ENCODE measurements around the gene ABCA12. TPM values are rescaled to one million over a fixed set of nuclear protein-coding genes. Genes with fewer than 3 reads are reported as not detected.

ABCA12 gene
- polyA plus RNA-seq, 1 of the 3 experiments (the other 2 are of a cell fraction): 0.07 TPM

GRCh38 chr2:215066124-215066523 lies 72.3 kb downstream of the ABCA12 start (continued):
- TF ChIP-seq USF2 (IDR thresholded peaks at IDR 0.05; ENCODE audit: borderline replicate concordance, low read depth, low read length) (no peak), TAF1 (IDR thresholded peaks at IDR 0.05; ENCODE audit: borderline replicate concordance, low read depth, low read length) (no peak), RXRA (IDR thresholded peaks at IDR 0.05; ENCODE audit: borderline replicate concordance, low read depth) (no peak), MEF2A (IDR thresholded peaks at IDR 0.05; ENCODE audit: borderline replicate concordance, low read depth) (no peak), GATA2 (CRISPR knock-in tag; IDR thresholded peaks at IDR 0.05) (peak; percentile 85), NRF1 (IDR thresholded peaks at IDR 0.05; ENCODE audit: low read depth, low read length) (no peak), POLR2AphosphoS5 (IDR thresholded peaks at IDR 0.05; ENCODE audit: low read depth, low read length) (no peak)
- TF ChIP-seq, protein P1, sequence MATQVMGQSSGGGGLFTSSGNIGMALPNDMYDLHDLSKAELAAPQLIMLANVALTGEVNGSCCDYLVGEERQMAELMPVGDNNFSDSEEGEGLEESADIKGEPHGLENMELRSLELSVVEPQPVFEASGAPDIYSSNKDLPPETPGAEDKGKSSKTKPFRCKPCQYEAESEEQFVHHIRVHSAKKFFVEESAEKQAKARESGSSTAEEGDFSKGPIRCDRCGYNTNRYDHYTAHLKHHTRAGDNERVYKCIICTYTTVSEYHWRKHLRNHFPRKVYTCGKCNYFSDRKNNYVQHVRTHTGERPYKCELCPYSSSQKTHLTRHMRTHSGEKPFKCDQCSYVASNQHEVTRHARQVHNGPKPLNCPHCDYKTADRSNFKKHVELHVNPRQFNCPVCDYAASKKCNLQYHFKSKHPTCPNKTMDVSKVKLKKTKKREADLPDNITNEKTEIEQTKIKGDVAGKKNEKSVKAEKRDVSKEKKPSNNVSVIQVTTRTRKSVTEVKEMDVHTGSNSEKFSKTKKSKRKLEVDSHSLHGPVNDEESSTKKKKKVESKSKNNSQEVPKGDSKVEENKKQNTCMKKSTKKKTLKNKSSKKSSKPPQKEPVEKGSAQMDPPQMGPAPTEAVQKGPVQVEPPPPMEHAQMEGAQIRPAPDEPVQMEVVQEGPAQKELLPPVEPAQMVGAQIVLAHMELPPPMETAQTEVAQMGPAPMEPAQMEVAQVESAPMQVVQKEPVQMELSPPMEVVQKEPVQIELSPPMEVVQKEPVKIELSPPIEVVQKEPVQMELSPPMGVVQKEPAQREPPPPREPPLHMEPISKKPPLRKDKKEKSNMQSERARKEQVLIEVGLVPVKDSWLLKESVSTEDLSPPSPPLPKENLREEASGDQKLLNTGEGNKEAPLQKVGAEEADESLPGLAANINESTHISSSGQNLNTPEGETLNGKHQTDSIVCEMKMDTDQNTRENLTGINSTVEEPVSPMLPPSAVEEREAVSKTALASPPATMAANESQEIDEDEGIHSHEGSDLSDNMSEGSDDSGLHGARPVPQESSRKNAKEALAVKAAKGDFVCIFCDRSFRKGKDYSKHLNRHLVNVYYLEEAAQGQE (IDR thresholded peaks at IDR 0.05; ENCODE audit: low read depth, low read length): no peak

- H3K4me3 ChIP-seq (ENCODE audit: low read depth in 2 of 2, low read length in 1 of 2): no peak overlapping the region
- H3K9me2 ChIP-seq: no peaks in the 10 kb centered on the region
- H4K20me1 ChIP-seq (ENCODE audit: insufficient read depth): no peaks in the 10 kb centered on the region
- ChIA-PET CTCF (no interaction called here), POLR2A (no interaction called here)
- no peak overlapping the region for H3K9ac ChIP-seq
- no peaks in the 10 kb centered on the region for H3K9me3 ChIP-seq
- no peaks in the 10 kb centered on the region for H3K79me2 ChIP-seq (ENCODE audit: insufficient read depth)
- TF ChIP-seq PBX3 (IDR thresholded peaks at IDR 0.05): no peak
- no peak for TF ChIP-seq FOXM1 (IDR thresholded peaks at IDR 0.05; ENCODE audit: low read depth)
- TF ChIP-seq RXRA (IDR thresholded peaks at IDR 0.05; ENCODE audit: borderline replicate concordance, low read depth): no peak
- no peak for TF ChIP-seq MEF2A (IDR thresholded peaks at IDR 0.05; ENCODE audit: borderline replicate concordance, low read depth)
- TF ChIP-seq GATA2 (CRISPR knock-in tag; IDR thresholded peaks at IDR 0.05): no peak
- no peak for TF ChIP-seq GABPA (IDR thresholded peaks at IDR 0.05; ENCODE audit: low read depth)
- no peak for TF ChIP-seq SMC3 (IDR thresholded peaks at IDR 0.05; ENCODE audit: low read depth, low read length)
- TF ChIP-seq FOSL2 (IDR thresholded peaks at IDR 0.05; ENCODE audit: borderline replicate concordance, low read depth): no peak
- TF ChIP-seq, protein P1 (IDR thresholded peaks at IDR 0.05; ENCODE audit: low read depth, low read length): no peak
- TF ChIP-seq NFIC (IDR thresholded peaks at IDR 0.05; ENCODE audit: borderline replicate concordance): no peak
- no peak for TF ChIP-seq NRF1 (IDR thresholded peaks at IDR 0.05; ENCODE audit: low read depth, low read length)
- no peak for TF ChIP-seq USF1 (IDR thresholded peaks at IDR 0.05; ENCODE audit: borderline replicate concordance, low read depth)
- TF ChIP-seq RAD21 (IDR thresholded peaks at IDR 0.05; ENCODE audit: low read length): no peak
- no peak for TF ChIP-seq CHD2 (IDR thresholded peaks at IDR 0.05; ENCODE audit: low read length, partially characterized antibody)
- TF ChIP-seq SIN3A (IDR thresholded peaks at IDR 0.05; ENCODE audit: borderline replicate concordance, low read depth, low read length): no peak
- TF ChIP-seq YY1 (IDR thresholded peaks at IDR 0.05; ENCODE audit: low read depth): no peak
- no peaks in the 10 kb centered on the region for H3F3A ChIP-seq (replicated peaks; ENCODE audit: insufficient read depth)
- H3K4me1 ChIP-seq (ENCODE audit: control insufficient read depth in 1 of 2, insufficient read depth in 2 of 2, low read depth in 1 of 2, low read length in 1 of 2): peaks cover 0 to 20% of the 10 kb centered on the region in 2 experiments; a peak in 2 of 4 replicates
- no peaks in the 10 kb centered on the region for H3K36me3 ChIP-seq (replicated peaks in 1 of 2; ENCODE audit: control insufficient read depth in 1 of 2, insufficient read depth in 2 of 2, low read length in 1 of 2)
- no peaks in the 10 kb centered on the region for H3K27me3 ChIP-seq (ENCODE audit: insufficient read depth)
- no peak for DNase-seq
- H3K4me2 ChIP-seq: no peak overlapping the region
- no peak overlapping the region for H3K27ac ChIP-seq (ENCODE audit: low read depth in 2 of 2, low read length in 1 of 2)
- no peak overlapping the region for H2AFZ ChIP-seq (ENCODE audit: low read depth)
- WGBS (ENCODE audit: low lambda C conversion rate): 35% methylated on average over 2 of the region's 2 CpGs
Observed at GRCh38 chr2:215063526-215063925, 74.9 kb downstream of the ABCA12 start.
